SIG-M5 treated with dmso at 0.1 percent for 504 hours (cell line): ENCODE data around the gene ATP6V1B1.

Experiments used
- DNase-seq: peaks from one replicate; lab custom pipeline; 2025; ENCODE audit not compliant: unreplicated experiment; lab: John Stamatoyannopoulos, UW

The ATP6V1B1 gene

DNA sequence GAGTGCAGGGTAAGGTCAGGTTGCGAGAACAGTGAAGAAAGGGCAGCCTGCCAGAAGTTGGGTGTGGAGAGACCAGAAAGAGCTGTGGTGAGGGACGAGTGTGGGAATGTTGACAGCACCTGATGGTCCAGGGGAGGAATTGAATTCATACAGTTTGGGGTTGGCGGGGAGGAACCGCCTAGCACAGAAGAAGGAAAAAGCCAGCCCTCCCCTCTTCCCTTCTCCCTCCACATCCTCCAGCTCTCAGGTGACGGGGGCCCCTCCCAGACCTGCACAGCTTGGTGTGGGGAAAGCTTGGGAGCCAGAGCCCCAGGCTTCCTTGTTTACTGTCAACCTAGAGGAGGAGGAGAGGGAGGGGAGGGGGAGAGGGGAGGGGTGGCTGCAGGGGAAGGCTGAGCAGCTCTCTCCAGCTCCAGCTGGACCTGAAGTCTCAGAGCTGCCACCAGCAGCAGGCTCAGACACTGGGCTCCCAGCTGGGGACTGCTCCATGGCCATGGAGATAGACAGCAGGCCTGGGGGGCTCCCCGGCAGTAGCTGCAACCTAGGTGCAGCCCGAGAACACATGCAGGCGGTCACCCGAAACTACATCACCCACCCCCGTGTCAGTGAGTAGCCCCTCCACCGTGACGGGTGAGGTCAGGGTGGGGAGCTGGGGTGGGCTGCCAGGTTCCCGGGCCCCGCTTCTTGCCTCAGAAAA is at the start of gene ATP6V1B1:
Gene ATP6V1B1, plus strand, starts transcription at position 433 of the 697 bp plus-strand sequence. Its CDS starts 55 bp downstream, at position 488.
- DNase-seq, result peak; percentile 5

DNA sequence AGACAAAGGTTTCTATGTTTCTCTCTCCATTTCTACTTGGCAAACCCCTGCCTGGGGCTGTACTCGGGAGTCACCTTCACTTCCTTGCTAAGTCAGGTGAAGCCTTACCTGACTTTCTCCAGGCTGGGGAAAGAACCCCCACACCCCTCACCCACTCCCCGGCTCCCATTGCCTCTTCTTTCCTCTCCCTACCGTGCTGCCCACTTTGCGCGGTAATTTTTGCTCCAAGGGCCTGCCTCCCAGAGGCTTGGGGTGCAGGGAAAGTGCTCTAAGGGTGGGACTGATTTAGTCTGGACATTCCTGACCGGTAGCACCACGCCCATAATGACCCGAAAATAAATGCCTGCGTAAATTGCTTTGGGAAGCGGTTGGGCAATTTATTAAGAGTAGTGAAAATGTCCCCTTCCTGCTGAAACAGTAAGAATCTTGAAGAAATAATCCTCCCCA is 49.1 kb upstream of the ATP6V1B1 start:
- no peak for DNase-seq

DNA sequence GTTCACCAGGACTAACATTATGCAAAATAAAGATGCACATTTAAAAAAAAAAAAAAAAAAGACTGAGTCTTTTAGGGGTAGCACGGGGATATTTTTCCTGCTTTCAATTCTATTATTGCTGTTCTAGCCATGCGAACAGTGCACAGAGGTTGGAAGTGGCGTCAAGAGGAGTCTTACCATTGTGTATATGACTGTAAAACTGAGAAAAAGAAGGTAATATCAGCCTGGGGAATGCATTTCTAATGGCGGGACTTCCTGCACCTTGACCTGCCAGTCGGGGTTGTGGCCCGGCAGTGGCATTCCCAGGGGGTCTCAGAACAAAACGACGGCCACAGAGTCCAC is 48.5 kb upstream of the ATP6V1B1 start:
- no peak for DNase-seq

DNA sequence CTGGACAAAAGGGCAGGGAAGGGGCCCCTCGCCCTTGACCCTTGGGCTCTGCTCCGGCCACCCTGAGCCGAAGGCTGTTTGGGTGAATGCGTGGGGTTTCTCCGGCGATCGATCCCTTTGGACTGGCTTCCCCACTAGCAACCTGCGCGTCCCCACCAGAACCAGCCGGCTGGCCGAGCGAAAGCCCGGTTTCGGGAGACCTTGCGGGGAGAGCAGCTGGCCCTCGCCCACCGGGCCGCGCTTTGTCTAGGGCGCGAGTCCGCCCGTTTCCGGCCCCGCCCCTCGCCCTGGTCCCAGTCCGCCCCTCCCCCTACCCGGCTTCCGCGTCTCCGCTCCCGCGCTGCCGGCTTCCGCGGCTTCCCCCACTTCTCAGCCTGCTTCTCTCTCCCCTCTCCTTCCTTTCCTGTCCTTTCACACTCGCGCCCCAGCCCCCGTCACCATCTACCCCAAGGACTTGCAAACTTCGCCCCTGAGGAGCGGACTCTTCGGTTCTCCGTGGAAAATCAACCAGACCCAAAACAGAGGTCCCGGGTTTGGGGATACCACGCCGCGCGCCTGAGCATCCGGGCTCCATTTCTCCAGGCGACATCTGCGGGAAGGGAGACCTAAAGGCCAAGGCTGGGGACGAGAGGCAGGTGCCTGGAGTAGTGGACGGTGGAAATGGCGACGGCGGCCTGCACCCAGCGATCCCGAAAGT is 48.0 kb upstream of the ATP6V1B1 start:
- peak; percentile 43 for DNase-seq

GRCh38 chr2:70888366-70888922 is 47.3 kb upstream of the ATP6V1B1 start:
- DNase-seq, result no peak

DNA sequence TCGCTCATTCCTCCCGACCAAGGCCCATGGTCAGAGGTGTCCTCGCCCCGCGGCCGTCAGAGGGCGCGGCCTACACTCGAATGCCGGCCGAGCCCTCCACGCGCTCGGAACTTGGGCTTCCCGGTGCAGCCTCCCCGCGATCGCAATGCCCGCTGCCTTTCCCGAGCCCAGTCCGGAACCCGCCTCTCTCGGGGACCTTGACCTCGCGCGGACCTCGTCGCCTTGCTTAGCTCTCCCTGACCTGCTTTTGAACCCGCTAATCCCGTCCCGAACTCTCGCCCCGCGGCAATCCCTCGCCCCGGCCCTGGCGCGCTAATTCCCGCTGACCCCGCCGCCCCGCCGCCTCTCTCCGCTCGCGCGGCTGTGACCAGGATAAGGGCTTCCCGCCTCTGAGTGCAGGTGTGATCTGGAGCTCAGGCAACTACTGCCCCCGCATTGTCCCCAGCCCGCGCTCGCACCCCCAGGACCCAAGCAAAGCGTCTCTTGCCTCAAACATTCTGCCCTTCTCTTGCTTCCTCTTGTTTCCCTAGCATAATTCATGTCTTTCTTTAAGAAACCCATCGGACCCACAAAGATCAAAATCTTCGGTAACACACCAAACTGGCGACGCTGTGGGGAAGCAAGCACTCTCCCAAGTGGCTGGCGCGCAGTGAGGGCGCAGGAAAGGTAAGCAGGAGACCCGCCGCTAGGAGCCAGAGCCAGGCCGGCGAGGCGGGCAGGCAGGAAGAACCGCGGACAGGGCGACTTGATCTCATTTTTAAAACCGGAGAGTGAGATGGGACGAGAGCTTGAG is 46.6 kb upstream of the ATP6V1B1 start:
- no peak for DNase-seq

DNA sequence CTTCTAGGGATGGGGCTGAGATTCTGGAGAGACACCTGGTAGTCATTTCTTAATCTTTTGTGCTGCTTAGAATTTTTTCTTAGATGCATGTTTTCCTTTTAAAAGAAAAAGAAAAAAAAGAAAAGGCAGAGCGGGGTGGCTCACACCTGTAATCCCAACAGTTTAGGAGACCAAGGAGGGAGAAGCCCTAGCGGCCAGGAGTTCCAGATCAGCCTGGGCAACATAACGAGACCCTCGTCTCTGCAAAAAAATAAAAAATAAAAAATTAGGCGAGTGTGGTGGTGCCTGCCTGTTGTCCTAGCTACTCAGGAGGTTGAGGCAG is 46.0 kb upstream of the ATP6V1B1 start:
- DNase-seq, result no peak

- no peak for DNase-seq
Measured at GRCh38 chr2:70890469-70891065, 45.1 kb upstream of the ATP6V1B1 start.

GRCh38 chr2:70891572-70892357 is 43.9 kb upstream of the ATP6V1B1 start:
- no peak for DNase-seq

GRCh38 chr2:70892750-70893149 is 43.0 kb upstream of the ATP6V1B1 start:
- no peak for DNase-seq

GRCh38 chr2:70893186-70893585 is 42.5 kb upstream of the ATP6V1B1 start:
- no peak for DNase-seq

GRCh38 chr2:70894765-70895164 is 40.9 kb upstream of the ATP6V1B1 start:
- DNase-seq, result no peak

DNA sequence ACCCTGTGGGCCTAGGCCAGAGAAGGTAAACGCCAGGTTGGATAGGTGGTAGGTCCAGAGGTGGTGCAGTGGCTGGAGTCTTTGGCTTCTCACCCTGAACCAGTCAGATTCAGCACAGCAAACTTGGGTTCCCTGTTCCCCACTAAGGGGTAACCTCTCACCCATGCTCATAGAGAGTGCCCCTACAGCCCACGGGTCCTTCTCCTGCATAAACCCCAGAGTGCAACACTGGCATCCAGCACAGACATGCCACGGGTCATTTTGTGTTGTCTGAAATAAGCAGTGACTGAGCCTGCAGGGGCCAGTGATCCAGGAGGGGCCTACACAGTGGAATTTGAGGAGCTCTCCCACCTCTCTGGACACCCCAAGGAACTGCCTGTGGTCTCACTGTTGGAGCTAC is 40.5 kb upstream of the ATP6V1B1 start:
- DNase-seq, result no peak

- no peak for DNase-seq
Measured at GRCh38 chr2:70895998-70896764, 39.5 kb upstream of the ATP6V1B1 start.

- DNase-seq, result peak; percentile 55
Measured at GRCh38 chr2:70896765-70897202, 38.9 kb upstream of the ATP6V1B1 start.

- DNase-seq, result no peak
Measured at GRCh38 chr2:70897203-70897976, 38.3 kb upstream of the ATP6V1B1 start.

- DNase-seq, result no peak
Measured at GRCh38 chr2:70897977-70898226, 37.8 kb upstream of the ATP6V1B1 start.

- no peak for DNase-seq
Measured at GRCh38 chr2:70898363-70899240, 37.1 kb upstream of the ATP6V1B1 start.
